Activated naive CD4-positive, alpha-beta T cell treated with Interleukin-2 at 50 U/mL for 16 hours (primary cell): Measurements from ENCODE around the gene OR4S2.

Source experiments
- DNase-seq: peaks from one replicate; pipeline ENCODE4 v3.0.0-alpha.2; 2020

The OR4S2 gene, protein sequence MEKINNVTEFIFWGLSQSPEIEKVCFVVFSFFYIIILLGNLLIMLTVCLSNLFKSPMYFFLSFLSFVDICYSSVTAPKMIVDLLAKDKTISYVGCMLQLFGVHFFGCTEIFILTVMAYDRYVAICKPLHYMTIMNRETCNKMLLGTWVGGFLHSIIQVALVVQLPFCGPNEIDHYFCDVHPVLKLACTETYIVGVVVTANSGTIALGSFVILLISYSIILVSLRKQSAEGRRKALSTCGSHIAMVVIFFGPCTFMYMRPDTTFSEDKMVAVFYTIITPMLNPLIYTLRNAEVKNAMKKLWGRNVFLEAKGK

DNA sequence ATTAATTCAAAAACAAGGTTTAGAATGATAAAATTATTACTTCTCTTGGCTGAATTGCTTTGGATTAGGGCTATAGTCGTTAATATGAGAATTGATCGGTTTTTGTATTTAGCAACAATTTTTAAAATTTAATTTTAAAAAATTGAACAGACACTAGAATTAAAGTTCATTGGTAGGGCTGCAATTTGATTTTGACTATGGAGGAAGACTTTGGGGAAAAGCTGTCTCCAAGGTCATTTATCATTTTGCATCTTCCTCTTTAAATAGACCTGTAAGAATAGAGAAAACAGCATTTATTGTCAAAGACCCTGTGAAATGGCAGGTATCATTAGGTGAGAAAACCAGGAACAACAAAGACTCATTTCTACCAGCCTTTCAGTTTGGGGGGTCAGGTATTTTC is at the start of gene OR4S2:
OR4S2 (plus strand) TSS at position 301 of the 400 bp plus-strand sequence. CDS start 2,577 bp downstream, outside the sequence.
- DNase-seq: no peak

DNA sequence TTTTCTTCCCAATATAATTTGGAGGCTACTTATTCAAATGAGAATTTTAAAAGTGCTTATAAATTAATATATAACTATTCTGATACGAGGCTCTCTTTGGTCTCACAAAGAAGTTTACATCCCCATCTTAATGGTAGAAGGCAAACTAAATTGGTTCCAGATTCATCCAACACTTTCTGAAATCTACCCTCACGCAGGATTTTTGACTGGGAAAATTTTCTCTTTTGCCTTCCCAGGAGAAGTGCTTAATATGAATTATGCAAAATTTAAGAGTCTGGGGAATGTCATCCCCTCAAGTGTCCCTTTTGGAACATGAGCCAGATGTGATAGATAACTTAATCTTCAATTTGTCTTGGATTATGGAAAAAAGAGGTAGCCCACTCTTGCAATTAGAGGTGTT is 40.6 kb upstream of the OR4S2 start, which contains the start of gene OR4C11:
OR4C11 (minus strand) TSS at position 101 of the 400 bp plus-strand sequence. CDS start 3,272 bp downstream, outside the sequence.
- DNase-seq: no peak

DNA sequence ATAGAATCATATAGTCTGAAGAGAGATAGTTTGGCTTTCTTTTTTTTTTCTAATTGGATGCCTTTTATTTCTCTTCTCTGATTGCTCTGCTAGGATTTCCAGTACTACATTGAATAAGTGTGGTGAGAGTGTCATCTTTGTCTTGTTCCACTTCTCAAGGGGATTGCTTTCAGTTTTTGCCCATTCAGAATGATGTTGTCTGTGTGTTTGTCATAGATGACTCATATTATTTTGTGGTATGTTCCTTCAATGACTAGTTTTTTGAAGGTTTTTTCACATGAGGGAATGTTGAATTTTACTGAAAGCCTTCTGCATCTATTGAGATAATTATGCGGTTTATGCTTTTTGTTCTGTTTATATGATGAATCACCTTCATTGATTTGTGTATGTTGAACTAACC is 23.6 kb upstream of the OR4S2 start:
- no peak for DNase-seq

DNA sequence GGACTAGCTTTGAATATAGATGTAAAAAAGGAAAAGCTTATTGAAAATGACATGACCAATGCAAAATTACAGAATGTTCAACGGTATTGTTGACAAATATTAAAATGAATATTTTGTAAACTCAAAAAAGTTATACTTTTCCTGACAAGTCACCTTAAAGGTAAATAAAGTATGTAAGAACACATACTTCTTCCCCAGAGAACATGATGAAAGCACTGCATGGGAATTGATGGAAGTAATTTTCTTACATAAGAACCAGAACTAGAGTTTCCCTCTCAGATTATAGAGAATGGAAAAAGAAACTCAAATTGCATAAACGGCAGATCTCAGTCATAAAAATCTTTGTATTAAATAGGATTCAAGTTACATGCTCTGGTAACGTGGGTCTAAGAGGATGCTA is 13.3 kb upstream of the OR4S2 start, which contains the start of gene OR4P4:
OR4P4 (plus strand) TSS at position 301 of the 400 bp plus-strand sequence.
- DNase-seq: no peak

DNA sequence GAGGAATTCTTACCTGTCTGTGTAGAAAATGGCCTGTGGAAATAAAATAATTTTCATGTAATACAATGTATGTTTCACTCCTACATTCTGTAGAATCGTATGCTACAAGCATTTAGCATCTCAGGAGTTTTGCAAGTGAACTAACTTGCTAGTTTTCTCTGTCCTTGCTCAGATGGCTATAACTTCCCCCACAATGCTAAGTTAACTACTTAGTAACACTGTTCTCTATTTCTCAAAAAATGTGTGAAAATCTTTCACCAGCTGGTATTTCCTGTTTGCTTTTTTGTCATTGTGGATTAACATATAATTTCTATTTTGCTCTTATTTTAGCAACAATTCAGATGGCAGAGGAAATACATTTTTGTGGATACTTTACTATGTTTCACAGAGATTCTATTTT is 4.4 kb downstream of the OR4S2 start:
- DNase-seq: no peak

DNA sequence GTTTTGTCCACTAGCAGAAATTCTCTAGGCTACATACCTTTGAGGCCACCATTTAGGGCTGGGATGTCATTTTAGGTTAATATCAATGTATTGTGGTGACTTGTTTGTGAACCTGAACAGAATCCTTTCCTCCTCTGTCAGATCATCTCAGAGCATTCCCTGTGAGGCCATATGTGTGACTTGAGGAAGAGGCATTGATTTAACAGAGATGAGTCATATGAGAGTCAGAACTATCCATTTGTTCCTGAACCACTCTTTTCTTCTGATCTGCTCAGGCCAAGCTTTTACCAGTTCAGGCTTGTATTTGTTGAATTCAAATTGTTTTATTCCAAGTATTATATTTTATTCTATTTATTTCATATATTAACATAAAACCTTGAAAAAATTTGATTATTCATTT is 7.0 kb downstream of the OR4S2 start:
- no peak for DNase-seq

DNA sequence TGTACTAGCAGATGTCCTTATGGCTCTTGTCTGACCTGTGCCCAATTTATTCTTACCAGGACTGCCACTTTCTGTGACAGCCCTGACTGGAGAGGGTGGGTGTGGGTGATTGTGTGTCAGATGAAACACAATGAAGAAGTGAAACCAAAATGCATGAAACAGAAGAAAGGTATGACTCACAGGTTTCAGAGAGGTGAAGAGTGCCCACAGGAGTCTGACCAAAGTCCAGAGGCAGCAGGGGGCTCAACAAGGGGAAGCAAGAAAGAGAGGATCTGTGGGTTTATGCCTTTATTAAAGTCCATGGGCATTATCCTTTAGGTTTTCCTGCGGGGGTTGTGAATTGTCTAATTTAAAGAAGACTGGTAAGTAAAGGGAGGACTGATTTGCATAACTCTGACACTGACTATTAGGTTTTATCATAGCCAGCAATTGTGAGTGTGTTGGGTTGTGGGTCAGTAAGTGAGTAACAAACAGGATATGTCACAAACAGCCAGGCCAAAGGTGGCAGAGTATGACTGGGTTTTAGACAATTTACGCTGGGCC is 10.0 kb downstream of the OR4S2 start:
- DNase-seq: no peak

DNA sequence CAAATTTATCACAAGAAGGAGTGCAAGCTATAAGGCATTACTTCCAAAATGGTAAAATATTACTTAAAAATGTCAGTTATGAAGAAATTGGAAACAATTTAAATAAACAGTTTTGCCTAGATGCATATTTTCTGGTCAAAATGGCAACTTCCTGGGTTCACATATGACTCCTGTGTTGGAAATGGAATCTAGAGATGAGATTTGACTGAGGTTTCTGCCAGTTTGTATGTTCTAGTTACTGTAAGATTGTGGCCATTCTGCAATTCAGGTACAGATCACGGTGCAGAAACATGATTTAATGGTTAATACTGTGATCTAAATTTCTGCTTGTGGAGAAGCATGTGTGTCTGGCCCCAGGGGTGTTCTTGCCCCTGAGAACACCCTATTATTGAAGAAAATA is 10.5 kb downstream of the OR4S2 start:
- no peak for DNase-seq

DNA sequence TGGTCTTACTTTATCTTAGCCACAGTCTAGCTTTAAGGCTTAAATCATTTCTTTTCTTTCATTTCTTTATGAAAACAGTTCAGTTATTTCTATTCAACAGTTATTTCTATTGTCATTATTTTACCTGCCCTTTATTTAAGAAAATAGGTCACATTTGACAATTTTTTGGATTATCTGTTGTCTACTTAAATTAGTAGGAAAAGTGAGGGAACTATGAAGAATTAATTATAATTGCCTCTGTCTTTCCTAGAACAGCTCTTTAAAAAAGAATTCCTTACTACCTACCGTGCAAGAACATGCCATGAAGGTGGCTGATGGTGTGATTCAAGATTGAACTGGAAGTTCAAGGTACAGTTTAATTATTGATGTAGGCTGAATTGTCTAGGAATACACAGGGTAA is 13.8 kb downstream of the OR4S2 start, which contains the start of gene OR4C6:
OR4C6 (plus strand) TSS at position 301 of the 400 bp plus-strand sequence. CDS start 2,966 bp downstream, outside the sequence.
- no peak for DNase-seq

DNA sequence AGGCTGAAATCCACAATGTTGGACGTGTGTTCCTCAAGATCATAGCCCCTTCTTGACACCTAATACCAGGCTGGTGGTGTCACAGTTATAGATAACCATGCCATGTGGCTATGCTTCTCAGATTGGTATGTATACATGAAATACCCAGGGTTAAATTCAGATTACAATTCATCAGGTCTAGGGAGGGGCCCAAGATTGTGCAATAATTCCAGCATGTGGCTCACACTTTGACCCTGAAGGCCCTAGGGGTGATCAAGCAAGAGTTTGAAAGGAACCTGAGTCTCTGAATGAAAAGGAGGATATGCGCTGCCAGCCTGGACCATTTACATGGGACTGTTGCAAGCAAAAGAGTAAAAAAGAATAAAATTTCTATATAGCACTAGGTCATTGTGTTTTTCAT is 21.2 kb downstream of the OR4S2 start:
- no peak for DNase-seq

DNA sequence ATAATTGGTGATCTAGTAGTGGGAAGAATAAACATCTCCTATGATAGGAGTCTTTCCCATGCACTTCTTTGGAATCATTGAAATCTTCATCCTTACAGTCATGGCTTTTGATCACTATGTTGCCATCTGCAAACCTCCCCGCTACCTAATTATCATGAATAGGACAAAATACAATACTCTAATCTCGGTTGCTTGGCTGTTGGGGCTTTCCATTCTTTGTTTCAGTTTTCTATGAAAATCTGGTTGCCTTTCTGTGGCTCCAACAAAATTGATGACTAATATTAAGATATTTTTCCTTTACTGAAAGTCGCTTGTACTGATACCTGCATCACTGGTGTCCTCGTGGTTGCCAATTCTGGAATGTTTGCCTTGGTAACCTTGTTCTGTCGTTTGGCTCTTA is 25.7 kb downstream of the OR4S2 start:
- DNase-seq: no peak

DNA sequence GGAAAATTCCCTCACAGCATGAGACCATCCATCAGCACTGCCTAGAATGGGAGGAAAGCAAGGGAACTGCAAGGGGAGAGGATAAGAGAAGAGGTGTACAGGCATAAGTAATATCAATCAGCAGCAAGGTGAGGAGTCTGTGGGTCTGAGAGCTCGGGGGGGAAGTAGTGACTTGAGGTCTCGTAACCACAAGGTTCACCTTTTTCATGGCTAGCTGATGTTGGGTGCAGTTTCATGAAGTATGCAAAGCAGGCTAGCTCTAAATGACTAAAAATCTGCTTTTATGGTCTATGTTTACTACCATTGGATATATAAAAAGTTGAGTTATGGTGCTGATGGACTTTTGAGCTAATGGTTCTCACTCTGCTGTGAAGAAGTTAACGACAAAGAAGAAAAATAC is 49.7 kb downstream of the OR4S2 start:
- no peak for DNase-seq

DNA sequence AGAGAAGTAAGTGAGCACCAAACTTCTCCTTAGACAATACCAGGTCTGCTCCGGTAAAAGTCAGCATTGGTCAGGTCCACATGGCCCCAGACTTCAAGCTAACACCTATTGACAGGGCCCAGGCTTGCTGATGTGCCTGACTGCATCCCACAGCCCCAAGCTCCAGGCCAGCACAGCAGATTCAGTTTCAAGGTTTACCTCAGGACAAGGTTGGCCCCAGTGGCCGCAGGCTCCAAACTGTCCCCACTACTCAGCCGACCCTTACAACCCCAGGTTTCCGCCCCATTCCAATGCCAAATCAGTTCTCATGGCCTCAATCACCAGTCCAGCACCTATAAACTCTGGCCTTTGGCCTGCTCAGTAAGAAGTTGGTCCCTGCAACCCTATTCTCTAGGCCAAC is 53.3 kb downstream of the OR4S2 start:
- no peak for DNase-seq
